HUES64 (cell line): ENCODE results near the gene BZW2.
"Not testable (repeated sequence)": the region's sequence is repeated elsewhere in the genome, so short reads cannot be mapped to it uniquely, and the experiment has no call there.

Experiments
- H3K27ac ChIP-seq: 2 replicates; pipeline ENCODE4 v1.7.0; 2013; ENCODE audit warnings: low read depth, low read length, inconsistent platforms
- H3K27me3 ChIP-seq: 2 replicates; pipeline ENCODE4 v1.6.1; 2013; ENCODE audit warnings: mild to moderate bottlenecking, low read length; ENCODE audit not compliant: insufficient read depth
- H3K36me3 ChIP-seq: 2 replicates; pipeline ENCODE4 v1.6.1; 2013; ENCODE audit warnings: mild to moderate bottlenecking, low read length; ENCODE audit not compliant: insufficient read depth
- H3K4me1 ChIP-seq: 2 replicates; pipeline ENCODE4 v1.6.1; 2013; ENCODE audit warnings: mild to moderate bottlenecking, low read length, moderate library complexity; ENCODE audit not compliant: insufficient read depth
- H3K4me3 ChIP-seq: 2 replicates; pipeline ENCODE4 v1.5.1; 2013; ENCODE audit warnings: mild to moderate bottlenecking, low read length, moderate library complexity
- H3K9ac ChIP-seq: 2 replicates; pipeline ENCODE4 v1.6.1; 2013; ENCODE audit warnings: mild to moderate bottlenecking, low read depth, low read length
- H3K9me3 ChIP-seq: 2 replicates; pipeline ENCODE4 v1.6.1; 2013; ENCODE audit warnings: low read depth, low read length; ENCODE audit not compliant: insufficient read depth
- WGBS: fragments of 150-250, 120-280 bp; methylation state at CpG from one replicate; pipeline ENCODE4 v1.1.7; 2013; ENCODE audit warnings: missing lambda C conversion rate; 5-methylcytosine and 5-hydroxymethylcytosine counted together

BZW2 gene

GRCh38 chr7:16677978-16678494, 32.1 kb downstream of the BZW2 start:
- 97% methylated on average over 11 of the region's 12 CpGs for WGBS
- H3K4me3 ChIP-seq: no peak overlapping the region
- no peaks in the 10 kb centered on the region for H3K9me3 ChIP-seq
- no peak overlapping the region for H3K27ac ChIP-seq
- H3K4me1 ChIP-seq: no peaks in the 10 kb centered on the region
- peaks cover 77% of the 10 kb centered on the region for H3K36me3 ChIP-seq
- H3K27me3 ChIP-seq: no peaks in the 10 kb centered on the region
- H3K9ac ChIP-seq: no peak overlapping the region

GRCh38 chr7:16678645-16679566, 32.9 kb downstream of the BZW2 start:
- H3K9ac ChIP-seq, H3K9me3 ChIP-seq, H3K4me3 ChIP-seq, H3K4me1 ChIP-seq, H3K27me3 ChIP-seq, H3K27ac ChIP-seq: not testable (repeated sequence)
- peaks cover 85% of the 10 kb centered on the region for H3K36me3 ChIP-seq
- 96% methylated on average over 9 of the region's 14 CpGs for WGBS

GRCh38 chr7:16684935-16685334, 39.0 kb downstream of the BZW2 start:
- H3K36me3 ChIP-seq: peaks cover 92% of the 10 kb centered on the region
- H3K9me3 ChIP-seq: no peaks in the 10 kb centered on the region
- H3K9ac ChIP-seq: no peak overlapping the region
- H3K27me3 ChIP-seq: no peaks in the 10 kb centered on the region
- no peak overlapping the region for H3K4me3 ChIP-seq
- 98% methylated on average over 2 of the region's 2 CpGs for WGBS
- no peak overlapping the region for H3K27ac ChIP-seq
- H3K4me1 ChIP-seq: no peaks in the 10 kb centered on the region

- WGBS: 94% methylated on average over 2 of the region's 2 CpGs
- H3K36me3 ChIP-seq: peaks cover 92% of the 10 kb centered on the region
Observed at GRCh38 chr7:16685535-16685934, 39.6 kb downstream of the BZW2 start.

GRCh38 chr7:16688249-16688648, 42.3 kb downstream of the BZW2 start:
- Histone ChIP-seq H3K27ac (no peak overlapping the region), H3K36me3 (peaks cover 95% of the 10 kb centered on the region), H3K4me1 (no peaks in the 10 kb centered on the region), H3K4me3 (no peak overlapping the region), H3K9ac (no peak overlapping the region), H3K9me3 (no peaks in the 10 kb centered on the region), H3K27me3 (no peaks in the 10 kb centered on the region)
- 94% methylated on average over 2 of the region's 2 CpGs for WGBS

More at GRCh38 chr7:16685535-16685934, 39.6 kb downstream of the BZW2 start:
- H3K4me1 ChIP-seq: no peaks in the 10 kb centered on the region
- H3K9ac ChIP-seq: no peak overlapping the region
- H3K27me3 ChIP-seq: no peaks in the 10 kb centered on the region
- no peaks in the 10 kb centered on the region for H3K9me3 ChIP-seq
- H3K4me3 ChIP-seq: no peak overlapping the region
- H3K27ac ChIP-seq: no peak overlapping the region

GRCh38 chr7:16691241-16691640, 45.3 kb downstream of the BZW2 start:
- WGBS: 93% methylated on average over 4 of the region's 4 CpGs
- H3K4me3 ChIP-seq: no peak overlapping the region
- no peaks in the 10 kb centered on the region for H3K4me1 ChIP-seq
- no peak overlapping the region for H3K27ac ChIP-seq
- H3K9ac ChIP-seq: no peak overlapping the region
- no peaks in the 10 kb centered on the region for H3K27me3 ChIP-seq
- peaks cover 93% of the 10 kb centered on the region for H3K36me3 ChIP-seq
- H3K9me3 ChIP-seq: no peaks in the 10 kb centered on the region

- 90% methylated on average over 2 of the region's 2 CpGs for WGBS
- H3K9ac ChIP-seq: no peak overlapping the region
Observed at GRCh38 chr7:16693601-16694318, 47.8 kb downstream of the BZW2 start.

GRCh38 chr7:16694806-16695205, 48.8 kb downstream of the BZW2 start:
- Histone ChIP-seq H3K4me1 (no peaks in the 10 kb centered on the region), H3K27me3 (no peaks in the 10 kb centered on the region), H3K27ac (no peak overlapping the region), H3K9me3 (no peaks in the 10 kb centered on the region), H3K36me3 (peaks cover 98% of the 10 kb centered on the region), H3K4me3 (no peak overlapping the region), H3K9ac (no peak overlapping the region)
- 96% methylated on average over 6 of the region's 6 CpGs for WGBS

More at GRCh38 chr7:16693601-16694318, 47.8 kb downstream of the BZW2 start:
- H3K9me3 ChIP-seq: no peaks in the 10 kb centered on the region
- H3K27ac ChIP-seq: no peak overlapping the region
- peaks cover 94% of the 10 kb centered on the region for H3K36me3 ChIP-seq
- no peak overlapping the region for H3K4me3 ChIP-seq
- no peaks in the 10 kb centered on the region for H3K27me3 ChIP-seq
- H3K4me1 ChIP-seq: no peaks in the 10 kb centered on the region

- H3K9ac ChIP-seq: no peak overlapping the region
- H3K27me3 ChIP-seq: no peaks in the 10 kb centered on the region
- 86% methylated on average over 2 of the region's 4 CpGs for WGBS
- no peak overlapping the region for H3K4me3 ChIP-seq
- peaks cover 98% of the 10 kb centered on the region for H3K36me3 ChIP-seq
- H3K4me1 ChIP-seq: no peaks in the 10 kb centered on the region
- H3K27ac ChIP-seq: no peak overlapping the region
- H3K9me3 ChIP-seq: no peaks in the 10 kb centered on the region
Observed at GRCh38 chr7:16695621-16696237, 49.7 kb downstream of the BZW2 start.

- H3K4me1 ChIP-seq: no peaks in the 10 kb centered on the region
- no peaks in the 10 kb centered on the region for H3K27me3 ChIP-seq
- no peak overlapping the region for H3K27ac ChIP-seq
- WGBS: 97% methylated on average over 8 of the region's 8 CpGs
- H3K9ac ChIP-seq: no peak overlapping the region
- H3K4me3 ChIP-seq: no peak overlapping the region
- H3K36me3 ChIP-seq: peaks cover 98% of the 10 kb centered on the region
- no peaks in the 10 kb centered on the region for H3K9me3 ChIP-seq
Observed at GRCh38 chr7:16697507-16698199, 51.7 kb downstream of the BZW2 start.
